ENCODE measurements around the gene TBCD. TPM values are rescaled to one million over a fixed set of nuclear protein-coding genes. Genes with fewer than 3 reads are reported as not detected.
A peak's percentile ranks its signal among the peaks of the same experiment; 100 is the strongest.

The TBCD gene
- total RNA-seq, 2 experiments from 2014 or later, result 87.8 to 145 TPM

DNA sequence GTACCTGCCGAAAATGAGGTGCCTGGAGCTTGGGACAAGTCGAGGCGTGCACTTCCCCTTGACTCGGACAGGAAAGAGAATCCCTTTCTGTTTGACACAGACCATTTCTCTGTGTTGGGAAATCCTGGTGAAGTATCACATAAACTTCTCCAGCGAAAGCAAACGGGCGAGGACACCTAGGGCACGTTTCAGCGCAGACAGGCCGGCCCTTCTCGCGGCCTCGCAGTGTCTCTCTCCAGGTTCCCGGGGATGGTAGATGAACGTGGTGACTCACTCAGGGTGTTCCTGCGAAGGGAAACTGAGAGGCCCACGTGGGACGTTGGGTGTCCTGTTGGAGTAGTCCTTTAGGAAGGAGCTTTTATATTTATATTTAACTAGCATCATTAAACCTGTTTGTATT lies 124.3 kb downstream of the TBCD start:
- ChIA-PET CTCF (ENCODE audit: unreplicated experiment) (interaction anchor here (1.0 kb wide), 1 partner anchor 9 kb away, joined by 5 read pairs; no protein-coding TSS in a partner anchor), POLR2A (interaction anchor here (0.8 to 1.9 kb wide), 3 partner anchors 9 to 34 kb away, joined by 3 to 9 read pairs (median 4); no protein-coding TSS in a partner anchor)
- Histone ChIP-seq H4K20me1 (ENCODE audit: insufficient read depth, low read length) (no peaks in the 10 kb centered on the region), H3K9me3 (ENCODE audit: low read length) (no peaks in the 10 kb centered on the region), H3K4me1 (ENCODE audit: insufficient read depth, low read length, poor library complexity, severe bottlenecking) (peaks cover 43% of the 10 kb centered on the region), H2AFZ (ENCODE audit: low read length) (no peak overlapping the region), H3K4me2 (ENCODE audit: low read length) (no peak overlapping the region), H3K27ac (ENCODE audit: low read depth, low read length, poor library complexity, severe bottlenecking) (no peak overlapping the region), H3K4me3 (ENCODE audit: low read depth, low read length, poor library complexity, severe bottlenecking) (no peak overlapping the region), H3K79me2 (ENCODE audit: insufficient read depth, low read depth, low read length) (peaks cover 4% of the 10 kb centered on the region; the same call in 1 of the 2 replicates), H3K9me2 (ENCODE audit: insufficient read depth, low read length) (no peaks in the 10 kb centered on the region), H3K36me3 (ENCODE audit: insufficient read depth, low read length) (peaks cover 16% of the 10 kb centered on the region; the same call in 1 of the 2 replicates)
- no TSS peak for BruUV-seq (replicated peaks)
- TF ChIP-seq, protein P1, sequence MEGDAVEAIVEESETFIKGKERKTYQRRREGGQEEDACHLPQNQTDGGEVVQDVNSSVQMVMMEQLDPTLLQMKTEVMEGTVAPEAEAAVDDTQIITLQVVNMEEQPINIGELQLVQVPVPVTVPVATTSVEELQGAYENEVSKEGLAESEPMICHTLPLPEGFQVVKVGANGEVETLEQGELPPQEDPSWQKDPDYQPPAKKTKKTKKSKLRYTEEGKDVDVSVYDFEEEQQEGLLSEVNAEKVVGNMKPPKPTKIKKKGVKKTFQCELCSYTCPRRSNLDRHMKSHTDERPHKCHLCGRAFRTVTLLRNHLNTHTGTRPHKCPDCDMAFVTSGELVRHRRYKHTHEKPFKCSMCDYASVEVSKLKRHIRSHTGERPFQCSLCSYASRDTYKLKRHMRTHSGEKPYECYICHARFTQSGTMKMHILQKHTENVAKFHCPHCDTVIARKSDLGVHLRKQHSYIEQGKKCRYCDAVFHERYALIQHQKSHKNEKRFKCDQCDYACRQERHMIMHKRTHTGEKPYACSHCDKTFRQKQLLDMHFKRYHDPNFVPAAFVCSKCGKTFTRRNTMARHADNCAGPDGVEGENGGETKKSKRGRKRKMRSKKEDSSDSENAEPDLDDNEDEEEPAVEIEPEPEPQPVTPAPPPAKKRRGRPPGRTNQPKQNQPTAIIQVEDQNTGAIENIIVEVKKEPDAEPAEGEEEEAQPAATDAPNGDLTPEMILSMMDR (conservative IDR thresholded peaks at IDR 0.05; ENCODE audit: low read length), result no peak
- no peak for TF ChIP-seq EZH2phosphoT487 (IDR thresholded peaks at IDR 0.05; ENCODE audit: borderline replicate concordance, low read depth, low read length)
- intact Hi-C loops (cut with micrococcal nuclease; ENCODE audit: unreplicated experiment), result no loop called here
- DNase-seq (ENCODE audit: low spot score), result no peak

DNA sequence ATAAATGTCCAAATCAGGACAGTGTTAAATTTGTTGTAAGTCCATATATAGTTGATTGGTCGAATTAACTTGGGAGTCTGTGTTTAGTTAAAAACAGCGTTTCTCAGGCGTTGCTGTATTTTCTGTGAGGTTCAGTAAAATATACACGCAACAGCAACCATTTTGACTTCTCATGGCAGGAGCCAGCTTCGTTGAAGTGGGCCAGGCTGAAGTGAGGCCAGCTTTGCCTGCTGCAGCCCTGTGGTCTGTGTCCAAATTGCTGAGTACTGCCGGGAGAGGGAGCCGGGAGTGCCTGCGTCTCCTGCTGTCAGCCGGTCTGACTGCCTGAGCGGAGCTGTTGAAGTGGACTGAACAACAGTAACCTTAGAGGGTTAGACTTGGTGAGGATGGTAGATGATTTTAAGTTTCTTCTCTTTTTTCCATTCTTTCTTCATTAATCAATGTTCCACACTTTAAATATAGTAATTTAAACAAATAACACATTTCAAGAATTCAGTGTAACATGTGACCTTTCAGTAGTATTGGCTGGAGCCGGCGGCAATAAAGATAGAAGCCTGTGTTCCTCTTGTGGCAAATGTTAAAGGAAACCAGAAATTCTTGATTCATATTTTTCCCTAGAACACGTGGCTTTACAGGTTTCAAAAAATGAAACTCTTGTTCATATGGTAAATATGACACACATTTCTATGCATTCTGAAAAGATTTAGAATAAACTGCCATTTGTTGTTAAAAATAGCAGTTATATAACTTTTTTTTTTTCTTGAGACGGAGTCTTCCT lies 124.9 kb downstream of the TBCD start:
- H3K4me2 ChIP-seq (ENCODE audit: low read length), result peak overlapping the region; percentile 12
- H3K27ac ChIP-seq (ENCODE audit: low read depth, low read length, poor library complexity, severe bottlenecking), result no peak overlapping the region
- peaks cover 15% of the 10 kb centered on the region; the same call in 1 of the 2 replicates for H3K36me3 ChIP-seq (ENCODE audit: insufficient read depth, low read length)
- TF ChIP-seq, protein P1 (conservative IDR thresholded peaks at IDR 0.05; ENCODE audit: low read length), result 0 out of 2 replicates have a peak, but pooled peaks have one; percentile 35
- TF ChIP-seq EZH2phosphoT487 (IDR thresholded peaks at IDR 0.05; ENCODE audit: borderline replicate concordance, low read depth, low read length), result no peak
- CTCF ChIA-PET (ENCODE audit: unreplicated experiment), result interaction anchor here (1.0 kb wide), 1 partner anchor 8 kb away, joined by 5 read pairs; no protein-coding TSS in a partner anchor
- peaks cover 37% of the 10 kb centered on the region for H3K4me1 ChIP-seq (ENCODE audit: insufficient read depth, low read length, poor library complexity, severe bottlenecking)
- H3K9me2 ChIP-seq (ENCODE audit: insufficient read depth, low read length), result no peaks in the 10 kb centered on the region
- no peaks in the 10 kb centered on the region for H4K20me1 ChIP-seq (ENCODE audit: insufficient read depth, low read length)
- no peaks in the 10 kb centered on the region for H3K9me3 ChIP-seq (ENCODE audit: low read length)
- H2AFZ ChIP-seq (ENCODE audit: low read length), result no peak overlapping the region
- intact Hi-C loops (cut with micrococcal nuclease; ENCODE audit: unreplicated experiment), result no loop called here
- no peak overlapping the region for H3K4me3 ChIP-seq (ENCODE audit: low read depth, low read length, poor library complexity, severe bottlenecking)
- H3K79me2 ChIP-seq (ENCODE audit: insufficient read depth, low read depth, low read length), result peaks cover 4% of the 10 kb centered on the region; the same call in 1 of the 2 replicates
- DNase-seq (ENCODE audit: low spot score), result no peak
- no TSS peak for BruUV-seq (replicated peaks)
- POLR2A ChIA-PET, result interaction anchor here (1.5 to 1.9 kb wide), 2 partner anchors 9 to 13 kb away, joined by 3 to 9 read pairs; no protein-coding TSS in a partner anchor

DNA sequence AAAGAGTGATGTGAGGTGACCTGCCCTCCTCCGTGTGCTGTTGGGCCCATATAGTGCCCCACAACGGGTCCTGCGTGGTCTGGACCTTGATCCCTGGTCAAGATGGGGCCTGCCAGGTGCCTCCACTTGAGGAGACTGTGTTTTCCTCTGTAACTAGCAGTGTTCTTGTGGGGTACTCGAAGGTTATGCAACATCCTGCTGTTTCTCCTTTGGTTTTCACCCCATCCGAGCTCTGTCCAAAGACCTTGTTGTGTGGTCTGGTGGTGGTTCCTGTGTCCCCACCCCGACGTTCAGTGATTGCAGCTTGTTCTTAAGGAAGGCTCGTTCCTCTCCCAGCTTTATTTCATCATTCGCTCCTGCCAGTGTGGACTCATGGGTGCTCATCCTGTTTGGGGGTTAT lies 126.7 kb downstream of the TBCD start:
- no TSS peak for BruUV-seq (replicated peaks)
- intact Hi-C loops (cut with micrococcal nuclease; ENCODE audit: unreplicated experiment), result no loop called here
- Histone ChIP-seq H3K27ac (ENCODE audit: low read depth, low read length, poor library complexity, severe bottlenecking) (no peak overlapping the region), H3K4me1 (ENCODE audit: insufficient read depth, low read length, poor library complexity, severe bottlenecking) (peaks cover 19% of the 10 kb centered on the region), H3K4me3 (ENCODE audit: low read depth, low read length, poor library complexity, severe bottlenecking) (no peak overlapping the region), H2AFZ (ENCODE audit: low read length) (no peak overlapping the region), H3K36me3 (ENCODE audit: insufficient read depth, low read length) (peaks cover 6% of the 10 kb centered on the region; the same call in 1 of the 2 replicates), H3K4me2 (ENCODE audit: low read length) (no peak overlapping the region), H3K79me2 (ENCODE audit: insufficient read depth, low read depth, low read length) (no peaks in the 10 kb centered on the region), H3K9me3 (ENCODE audit: low read length) (no peaks in the 10 kb centered on the region), H3K9me2 (ENCODE audit: insufficient read depth, low read length) (no peaks in the 10 kb centered on the region), H4K20me1 (ENCODE audit: insufficient read depth, low read length) (no peaks in the 10 kb centered on the region)
- CTCF ChIA-PET (ENCODE audit: unreplicated experiment), result no interaction called here
- POLR2A ChIA-PET, result interaction anchor here (0.6 kb wide), 1 partner anchor 11 kb away, joined by 3 read pairs; no protein-coding TSS in a partner anchor
- TF ChIP-seq, protein P1 (conservative IDR thresholded peaks at IDR 0.05; ENCODE audit: low read length), result no peak
- no peak for TF ChIP-seq EZH2phosphoT487 (IDR thresholded peaks at IDR 0.05; ENCODE audit: borderline replicate concordance, low read depth, low read length)
- no peak for DNase-seq (ENCODE audit: low spot score)

All from OCI-LY7 (cell line).